ENCODE results near the gene USP21.
A peak's percentile ranks its signal among the peaks of the same experiment; 100 is the strongest.

USP21 gene

GRCh38 chr1:161138431-161138830, 20.9 kb upstream of the USP21 start:
- no peak for DNase-seq

- DNase-seq: peak; percentile 32
Measured at GRCh38 chr1:161139766-161140165, 19.5 kb upstream of the USP21 start.

DNA sequence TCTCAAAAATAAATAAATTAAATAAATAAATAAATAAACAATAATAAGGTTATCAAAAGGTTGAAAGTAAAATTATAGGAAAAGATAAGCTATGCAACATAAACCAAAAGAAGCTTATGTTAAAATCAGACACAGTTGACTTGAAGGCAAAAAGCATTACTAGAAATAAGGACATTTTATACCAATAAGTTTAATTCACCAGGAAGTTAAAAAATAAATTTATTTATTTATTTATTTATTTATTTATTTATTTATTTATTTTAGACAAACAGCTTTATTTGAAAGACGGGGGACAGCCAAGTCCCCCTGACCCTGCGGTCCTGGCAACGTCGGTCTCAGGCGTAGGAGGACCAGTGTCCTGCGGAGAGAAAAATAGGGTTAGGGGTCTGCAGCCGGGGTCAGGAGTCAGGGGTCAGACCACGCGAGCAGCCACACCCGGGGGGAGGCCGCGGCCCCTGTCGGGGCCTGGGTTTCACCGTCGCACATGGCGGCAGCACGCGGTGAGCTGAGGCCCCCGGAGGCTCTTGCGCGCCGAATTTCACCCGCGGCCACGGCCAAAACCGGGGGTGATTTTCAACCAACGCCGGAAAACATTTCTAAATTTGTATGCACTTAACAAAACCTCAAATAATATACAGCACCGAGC, 18.4 kb upstream of the USP21 start:
- no peak for DNase-seq

DNA sequence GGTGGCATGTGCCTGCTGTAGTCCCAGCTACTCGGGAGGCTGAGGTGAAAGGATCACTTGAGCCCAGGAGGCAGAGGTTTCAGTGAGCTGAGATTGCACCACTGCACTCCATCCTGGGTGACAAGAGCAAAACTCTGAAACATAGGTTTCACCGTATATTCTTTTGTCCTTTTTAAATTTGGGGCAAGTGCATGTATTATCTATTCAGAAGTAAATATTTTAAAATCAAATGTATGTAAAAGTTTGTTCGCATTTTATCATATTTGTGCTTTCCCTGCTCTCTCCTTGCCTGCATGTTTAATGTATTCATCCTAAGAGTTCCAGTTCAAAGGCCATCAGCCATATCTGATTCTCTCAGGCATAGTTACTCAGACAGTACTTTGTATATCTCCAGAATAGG, 13.5 kb upstream of the USP21 start:
- DNase-seq: no peak

- no peak for DNase-seq
Measured at GRCh38 chr1:161153176-161153575, 6.1 kb upstream of the USP21 start.

DNA sequence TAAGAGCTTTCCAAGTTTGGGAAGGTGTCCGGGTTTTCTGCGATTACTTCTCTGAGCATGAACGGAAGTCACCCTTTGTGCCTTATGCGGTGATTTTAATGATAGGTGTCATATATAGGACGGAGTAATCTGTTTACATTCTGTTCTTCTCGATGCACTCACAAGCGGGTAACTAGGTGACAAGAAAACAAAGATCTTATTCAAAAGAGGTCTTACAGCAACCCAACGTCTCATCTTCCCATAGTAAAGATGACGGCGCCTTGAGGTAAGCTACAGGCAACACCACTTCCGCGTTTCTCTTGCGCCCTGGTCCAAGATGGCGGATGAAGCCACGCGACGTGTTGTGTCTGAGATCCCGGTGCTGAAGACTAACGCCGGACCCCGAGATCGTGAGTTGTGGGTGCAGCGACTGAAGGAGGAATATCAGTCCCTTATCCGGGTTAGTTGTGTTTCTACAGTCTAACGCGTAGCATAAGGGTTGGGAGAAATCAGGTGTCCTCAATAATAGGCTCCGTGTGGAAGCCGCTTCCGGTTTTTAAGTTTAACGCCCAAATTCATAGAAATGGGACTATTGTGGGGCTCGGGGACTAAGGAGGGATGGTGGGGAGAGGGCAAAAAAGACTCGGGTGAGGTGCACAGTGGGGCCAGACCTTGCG, 5.5 kb upstream of the USP21 start, which contains the start of gene UFC1:
Gene UFC1 (plus strand): TSS at position 297 of the 656 bp plus-strand sequence. CDS start 20 bp downstream, at position 317.
- DNase-seq: peak; percentile 85

DNA sequence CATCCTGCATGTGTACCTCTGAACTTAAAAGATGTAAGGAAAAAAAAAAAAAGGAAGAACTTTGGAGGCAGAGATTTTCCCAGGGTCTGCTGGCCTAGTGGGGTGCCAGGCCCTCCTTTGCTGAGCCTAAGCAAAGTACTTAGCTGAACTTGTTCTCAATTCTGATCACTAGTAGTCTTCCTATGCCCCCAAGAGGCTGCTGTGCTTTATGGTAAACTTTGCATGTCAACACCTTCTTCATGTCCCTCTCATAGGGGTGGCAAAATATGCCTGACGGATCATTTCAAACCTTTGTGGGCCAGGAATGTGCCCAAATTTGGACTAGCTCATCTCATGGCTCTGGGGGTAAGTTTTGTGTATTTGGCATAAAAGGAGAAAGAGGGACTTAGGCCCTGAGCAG, 1.4 kb upstream of the USP21 start:
- no peak for DNase-seq

GRCh38 chr1:161158316-161159010, 837 bp upstream of the USP21 start:
- no peak for DNase-seq

- no peak for DNase-seq
Measured at GRCh38 chr1:161159913-161160243, 578 bp downstream of the USP21 start.

- no peak for DNase-seq
Measured at GRCh38 chr1:161160671-161161145, 1.4 kb downstream of the USP21 start.

GRCh38 chr1:161161652-161162051, 2.4 kb downstream of the USP21 start:
- no peak for DNase-seq

GRCh38 chr1:161162052-161162451, 2.8 kb downstream of the USP21 start:
- DNase-seq: no peak

GRCh38 chr1:161162806-161163205, 3.5 kb downstream of the USP21 start:
- DNase-seq: no peak

DNA sequence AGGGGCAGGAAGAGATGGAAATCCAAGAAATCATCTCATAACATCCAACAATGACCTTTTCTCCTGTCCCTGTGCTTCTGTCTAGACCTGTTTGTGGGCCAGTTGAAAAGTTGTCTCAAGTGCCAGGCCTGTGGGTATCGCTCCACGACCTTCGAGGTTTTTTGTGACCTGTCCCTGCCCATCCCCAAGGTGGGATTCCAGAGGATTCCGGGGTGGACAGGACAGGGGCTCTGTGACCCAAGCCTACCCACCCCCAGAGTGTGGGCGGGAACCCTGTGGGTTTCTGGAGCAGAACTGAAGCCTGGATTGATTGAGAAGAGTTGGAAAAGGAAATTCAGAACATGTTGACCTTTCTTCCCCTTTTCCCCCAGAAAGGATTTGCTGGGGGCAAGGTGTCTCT, 4.5 kb downstream of the USP21 start:
- no peak for DNase-seq

GRCh38 chr1:161164901-161165610, 5.8 kb downstream of the USP21 start:
- no peak for DNase-seq

DNA sequence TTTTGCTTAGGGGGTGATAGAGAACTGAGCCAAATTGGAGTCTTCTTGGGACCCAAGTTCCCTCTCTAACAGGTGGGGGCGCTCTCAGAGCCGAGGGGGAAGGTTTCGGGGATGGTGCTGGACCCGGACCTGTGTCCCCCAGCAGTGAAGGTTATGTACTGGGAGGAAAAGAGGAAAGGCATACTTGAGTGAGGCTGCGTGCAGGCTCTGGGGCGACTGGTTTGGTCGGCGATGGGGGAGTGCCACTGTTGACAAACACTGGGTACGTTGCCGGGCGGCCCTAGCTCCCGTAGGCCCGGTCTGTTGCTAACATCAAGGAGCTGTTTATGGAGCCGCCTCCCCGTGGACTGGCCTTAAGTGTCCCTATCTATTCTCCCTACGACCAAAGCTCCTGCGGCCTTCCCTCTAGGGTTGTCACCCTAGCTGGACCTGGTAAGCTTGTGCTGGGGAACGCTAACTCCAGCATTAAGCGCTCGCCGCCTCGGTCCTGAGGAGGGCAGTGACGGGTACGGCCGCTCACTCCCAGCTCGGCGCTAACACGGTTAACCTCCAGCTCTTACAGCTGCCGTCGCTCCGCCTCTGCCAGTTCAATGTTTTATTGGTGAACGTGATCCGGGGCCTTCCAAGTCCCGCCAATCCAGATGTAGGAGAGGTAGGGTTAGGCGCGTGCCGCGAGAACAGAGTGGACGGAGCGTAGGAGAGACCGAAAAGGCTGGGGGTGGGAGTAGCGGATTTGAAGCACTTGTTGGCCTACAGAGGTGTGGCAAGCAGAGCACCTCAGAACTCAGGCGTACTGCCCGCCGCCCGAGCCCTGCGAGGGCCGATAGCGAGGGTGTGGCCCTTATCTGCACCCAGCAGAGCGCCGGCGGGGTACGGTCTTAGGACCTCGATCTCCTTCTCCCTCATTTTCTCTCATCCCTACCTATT, 6.7 kb downstream of the USP21 start, which contains the start of gene PPOX:
Gene PPOX (plus strand): TSS at position 685 of the 927 bp plus-strand sequence. CDS start 422 bp downstream, outside the sequence.
- peak; percentile 97 for DNase-seq

- DNase-seq: no peak
Measured at GRCh38 chr1:161166669-161167548, 7.6 kb downstream of the USP21 start.

DNA sequence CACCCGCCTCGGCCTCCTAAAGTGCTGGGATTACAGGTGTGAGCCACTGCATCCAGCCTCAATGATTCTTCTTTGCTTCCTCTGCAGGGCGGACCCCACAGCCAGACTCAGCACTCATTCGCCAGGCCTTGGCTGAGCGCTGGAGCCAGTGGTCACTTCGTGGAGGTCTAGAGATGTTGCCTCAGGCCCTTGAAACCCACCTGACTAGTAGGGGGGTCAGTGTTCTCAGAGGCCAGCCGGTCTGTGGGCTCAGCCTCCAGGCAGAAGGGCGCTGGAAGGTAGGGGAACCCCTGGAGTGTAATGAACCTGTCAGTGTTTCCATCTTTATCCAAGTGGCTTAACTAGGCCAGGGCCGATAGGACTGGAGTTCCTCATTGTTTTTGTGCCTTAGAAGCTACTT, 9.6 kb downstream of the USP21 start:
- DNase-seq: no peak

- no peak for DNase-seq
Measured at GRCh38 chr1:161171191-161171590, 11.9 kb downstream of the USP21 start.

DNA sequence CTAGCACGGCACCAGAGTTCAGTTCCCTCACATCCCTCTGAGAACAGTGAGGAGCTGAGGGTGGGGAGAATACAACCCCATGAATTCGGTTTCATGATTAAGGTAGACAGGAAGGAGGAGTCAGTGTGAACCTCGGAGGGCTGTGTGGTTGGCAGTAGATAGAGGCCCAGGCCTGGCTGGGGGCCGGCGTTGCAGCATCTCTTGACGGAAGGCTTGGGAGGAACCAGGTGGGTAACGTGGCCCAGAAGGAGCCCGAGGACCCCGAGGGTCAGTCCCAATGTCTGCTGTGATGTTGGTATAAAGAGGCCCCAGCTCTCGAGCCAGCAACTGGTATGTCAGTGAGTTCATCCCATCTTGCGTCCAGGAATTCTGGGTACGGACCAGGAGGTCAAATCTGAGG, 12.4 kb downstream of the USP21 start:
- DNase-seq: no peak

- DNase-seq: no peak
Measured at GRCh38 chr1:161172349-161172748, 13.0 kb downstream of the USP21 start.
